C4-2B (cell line): ENCODE results near the gene SLC22A5.

ENCODE experiments used
- ZFX ChIP-seq: fragments of 450-650 bp; IDR thresholded peaks from 2 replicates; pipeline ENCODE4 v1.6.1; 2017
- TF ChIP-seq, protein P1 (sequence below): fragments of 450-650 bp; conservative IDR thresholded peaks from 2 replicates; pipeline ENCODE4 v1.5.1; 2017; ENCODE audit warnings: mild to moderate bottlenecking

DNA sequence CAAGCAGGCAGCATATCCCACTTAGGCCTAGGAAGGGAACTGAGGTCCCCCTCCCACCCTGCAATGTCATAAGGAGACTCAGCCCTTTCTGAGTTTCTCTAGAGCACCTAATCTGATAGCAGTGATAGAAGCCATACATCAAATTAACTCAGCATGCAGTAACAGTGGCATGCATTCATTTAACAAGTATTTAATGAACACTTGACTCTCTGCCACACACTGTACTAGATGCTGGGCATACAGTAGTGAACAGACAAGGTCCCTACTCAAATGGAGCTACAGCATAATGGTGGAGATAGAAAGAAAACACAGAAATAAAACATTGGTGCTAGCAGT, 58.6 kb downstream of the SLC22A5 start:
- TF ChIP-seq, protein P1, sequence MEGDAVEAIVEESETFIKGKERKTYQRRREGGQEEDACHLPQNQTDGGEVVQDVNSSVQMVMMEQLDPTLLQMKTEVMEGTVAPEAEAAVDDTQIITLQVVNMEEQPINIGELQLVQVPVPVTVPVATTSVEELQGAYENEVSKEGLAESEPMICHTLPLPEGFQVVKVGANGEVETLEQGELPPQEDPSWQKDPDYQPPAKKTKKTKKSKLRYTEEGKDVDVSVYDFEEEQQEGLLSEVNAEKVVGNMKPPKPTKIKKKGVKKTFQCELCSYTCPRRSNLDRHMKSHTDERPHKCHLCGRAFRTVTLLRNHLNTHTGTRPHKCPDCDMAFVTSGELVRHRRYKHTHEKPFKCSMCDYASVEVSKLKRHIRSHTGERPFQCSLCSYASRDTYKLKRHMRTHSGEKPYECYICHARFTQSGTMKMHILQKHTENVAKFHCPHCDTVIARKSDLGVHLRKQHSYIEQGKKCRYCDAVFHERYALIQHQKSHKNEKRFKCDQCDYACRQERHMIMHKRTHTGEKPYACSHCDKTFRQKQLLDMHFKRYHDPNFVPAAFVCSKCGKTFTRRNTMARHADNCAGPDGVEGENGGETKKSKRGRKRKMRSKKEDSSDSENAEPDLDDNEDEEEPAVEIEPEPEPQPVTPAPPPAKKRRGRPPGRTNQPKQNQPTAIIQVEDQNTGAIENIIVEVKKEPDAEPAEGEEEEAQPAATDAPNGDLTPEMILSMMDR, result no peak
- no peak for TF ChIP-seq ZFX
